Skeletal muscle tissue (tissue), 4 donors: ENCODE data around the gene CCNQ. TPM values are rescaled to one million over a fixed set of nuclear protein-coding genes. Genes with fewer than 3 reads are reported as not detected.

Experiments used
- H3K27ac ChIP-seq: one replicate; pipeline ENCODE4 v1.7.0; 2013; ENCODE audit warnings: mild to moderate bottlenecking, low read depth, low read length, inconsistent platforms
- H3K27me3 ChIP-seq, 3 donors: one replicate each; pipeline ENCODE4 v1.7.0; 2013; ENCODE audit warnings: low read length in 3 of 3; ENCODE audit not compliant: control insufficient read depth in 3 of 3, insufficient read depth in 3 of 3
- H3K36me3 ChIP-seq, 3 donors: one replicate each; pipeline ENCODE4 v1.7.0; 2013; ENCODE audit warnings: low read length in 3 of 3; ENCODE audit not compliant: control insufficient read depth in 3 of 3, insufficient read depth in 3 of 3
- H3K4me1 ChIP-seq, 3 donors: one replicate each; pipeline ENCODE4 v1.7.0; 2013; ENCODE audit warnings: low read length in 3 of 3, mild to moderate bottlenecking in 3 of 3; ENCODE audit not compliant: control insufficient read depth in 3 of 3, insufficient read depth in 3 of 3
- H3K4me3 ChIP-seq, 3 donors: one replicate each; pipeline ENCODE4 v1.7.0; 2013; ENCODE audit warnings: low read length in 3 of 3
- H3K9ac ChIP-seq, 3 donors: one replicate each; pipeline ENCODE4 v1.7.0; 2013; ENCODE audit warnings: low read length in 3 of 3, mild to moderate bottlenecking in 3 of 3, moderate library complexity in 2 of 3, low read depth in 1 of 3
- H3K9me3 ChIP-seq, 3 donors: one replicate each; pipeline ENCODE4 v1.7.0; 2013; ENCODE audit warnings: low read length in 3 of 3; ENCODE audit not compliant: control insufficient read depth in 3 of 3
- total RNA-seq: library from RNA; depleted of rRNA; stranded (reverse); fragments of >200 nt; gene quantifications from one replicate; pipeline ENCODE4 v1.2.3, GENCODE V29; 2014
- donor health status: Osteomylitis.

Gene CCNQ
- total RNA-seq, 1 donor from 2014 or later = 13.0 TPM

GRCh38 chrX:153622661-153623309, 23.8 kb upstream of the CCNQ start:
- no peaks in the 10 kb centered on the region for H3K9me3 ChIP-seq
- H3K9ac ChIP-seq = no peak overlapping the region

GRCh38 chrX:153621949-153622598, 23.1 kb upstream of the CCNQ start:
- Histone ChIP-seq H3K36me3 (no peaks in the 10 kb centered on the region), H3K27me3 (peaks cover 0 to 27% (median 10%) of the 10 kb centered on the region in 3 donors), H3K4me3 (no peak overlapping the region), H3K9me3 (no peaks in the 10 kb centered on the region), H3K4me1 (no peaks in the 10 kb centered on the region), H3K27ac (no peak overlapping the region), H3K9ac (no peak overlapping the region)

More at GRCh38 chrX:153622661-153623309, 23.8 kb upstream of the CCNQ start:
- H3K4me3 ChIP-seq = no peak overlapping the region
- H3K36me3 ChIP-seq = no peaks in the 10 kb centered on the region
- H3K4me1 ChIP-seq = no peaks in the 10 kb centered on the region
- H3K27ac ChIP-seq = no peak overlapping the region
- peaks cover 0 to 24% (median 10%) of the 10 kb centered on the region in 3 donors for H3K27me3 ChIP-seq

GRCh38 chrX:153620576-153620975, 21.6 kb upstream of the CCNQ start:
- no peak overlapping the region for H3K9ac ChIP-seq
- peaks cover 0 to 34% (median 10%) of the 10 kb centered on the region in 3 donors for H3K27me3 ChIP-seq
- no peak overlapping the region for H3K27ac ChIP-seq
- no peaks in the 10 kb centered on the region for H3K36me3 ChIP-seq
- no peaks in the 10 kb centered on the region for H3K9me3 ChIP-seq
- no peak overlapping the region for H3K4me3 ChIP-seq
- H3K4me1 ChIP-seq = no peaks in the 10 kb centered on the region

- Histone ChIP-seq H3K9ac (no peak overlapping the region), H3K36me3 (no peaks in the 10 kb centered on the region), H3K4me3 (no peak overlapping the region), H3K27ac (no peak overlapping the region), H3K27me3 (peaks cover 0 to 27% (median 0%) of the 10 kb centered on the region in 3 donors), H3K9me3 (no peaks in the 10 kb centered on the region), H3K4me1 (peaks cover 4 to 6% (median 5%) of the 10 kb centered on the region in 3 donors)
Observed at GRCh38 chrX:153614818-153615217, 15.9 kb upstream of the CCNQ start.

- H3K4me1 ChIP-seq = peaks cover 4 to 10% (median 9%) of the 10 kb centered on the region in 3 donors
- no peak overlapping the region for H3K4me3 ChIP-seq
- peaks cover 0 to 20% (median 0%) of the 10 kb centered on the region in 3 donors for H3K27me3 ChIP-seq
- H3K9ac ChIP-seq = no peak overlapping the region
- H3K9me3 ChIP-seq = no peaks in the 10 kb centered on the region
- no peaks in the 10 kb centered on the region for H3K36me3 ChIP-seq
- no peak overlapping the region for H3K27ac ChIP-seq
Observed at GRCh38 chrX:153612413-153612812, 13.5 kb upstream of the CCNQ start.

GRCh38 chrX:153611298-153612095, 12.6 kb upstream of the CCNQ start:
- Histone ChIP-seq H3K27me3 (peaks cover 0 to 19% (median 0%) of the 10 kb centered on the region in 3 donors), H3K27ac (no peak overlapping the region), H3K9me3 (no peaks in the 10 kb centered on the region), H3K36me3 (no peaks in the 10 kb centered on the region), H3K4me1 (peaks cover 4 to 10% (median 9%) of the 10 kb centered on the region in 3 donors), H3K9ac (no peak overlapping the region), H3K4me3 (no peak overlapping the region)

GRCh38 chrX:153610836-153611213, 11.9 kb upstream of the CCNQ start:
- H3K27me3 ChIP-seq = peaks cover 0 to 14% (median 0%) of the 10 kb centered on the region in 3 donors

GRCh38 chrX:153609917-153610835, 11.2 kb upstream of the CCNQ start:
- peaks cover 0 to 13% (median 0%) of the 10 kb centered on the region in 3 donors for H3K27me3 ChIP-seq
- H3K27ac ChIP-seq = no peak overlapping the region
- H3K9ac ChIP-seq = no peak overlapping the region
- H3K36me3 ChIP-seq = no peaks in the 10 kb centered on the region
- peaks cover 4 to 10% (median 9%) of the 10 kb centered on the region in 3 donors for H3K4me1 ChIP-seq
- H3K4me3 ChIP-seq = no peak overlapping the region
- no peaks in the 10 kb centered on the region for H3K9me3 ChIP-seq

More at GRCh38 chrX:153610836-153611213, 11.9 kb upstream of the CCNQ start:
- H3K4me3 ChIP-seq = no peak overlapping the region
- peaks cover 4 to 10% (median 9%) of the 10 kb centered on the region in 3 donors for H3K4me1 ChIP-seq
- no peaks in the 10 kb centered on the region for H3K36me3 ChIP-seq
- no peak overlapping the region for H3K27ac ChIP-seq
- no peaks in the 10 kb centered on the region for H3K9me3 ChIP-seq
- no peak overlapping the region for H3K9ac ChIP-seq

- H3K27me3 ChIP-seq = peaks cover 0 to 13% (median 0%) of the 10 kb centered on the region in 3 donors
- H3K9ac ChIP-seq = no peak overlapping the region
- no peak overlapping the region for H3K4me3 ChIP-seq
- peaks cover 4 to 10% (median 9%) of the 10 kb centered on the region in 3 donors for H3K4me1 ChIP-seq
- no peak overlapping the region for H3K27ac ChIP-seq
- no peaks in the 10 kb centered on the region for H3K36me3 ChIP-seq
- H3K9me3 ChIP-seq = no peaks in the 10 kb centered on the region
Observed at GRCh38 chrX:153608806-153609205, 9.9 kb upstream of the CCNQ start.
